Left renal pelvis (tissue), 4 donors: ENCODE results near the gene BCL2. TPM values are rescaled to one million over a fixed set of nuclear protein-coding genes. Genes with fewer than 3 reads are reported as not detected.

ENCODE experiments used
- DNase-seq, 4 donors: peaks; one replicate each; pipeline ENCODE4 v3.0.0-alpha.2; 2013; ENCODE audit warnings: low read depth in 4 of 4, low spot score in 3 of 4
- polyA plus RNA-seq, 4 donors: library from polyadenylated mRNA; unstranded; fragments of 120-200 nt; gene quantifications; one replicate each; pipeline ENCODE4 v1.2.1, GENCODE V29; 2013; ENCODE audit not compliant: insufficient read length in 4 of 4

BCL2 gene
- polyA plus RNA-seq, 4 donors = 21.6 to 27.4 (median 24.5) TPM

DNA sequence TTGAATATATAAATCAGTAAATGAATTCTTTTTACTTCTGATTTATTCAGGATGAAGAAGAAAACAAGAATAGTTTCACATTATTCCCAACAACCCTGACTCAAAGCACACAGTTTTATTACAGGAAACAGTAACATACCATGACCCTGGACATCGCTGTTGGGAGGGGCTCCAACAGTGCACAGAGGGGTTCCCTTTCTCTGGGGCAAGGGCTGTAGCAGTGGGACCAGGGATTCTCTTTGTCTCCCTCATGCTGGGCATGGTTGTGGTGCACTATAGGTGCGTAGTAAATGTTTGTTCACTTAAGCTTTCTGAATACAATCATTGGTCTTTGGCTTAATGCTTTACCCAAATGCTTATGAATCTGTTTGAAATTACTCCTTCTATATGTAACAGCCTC lies 189.4 kb downstream of the BCL2 start:
- no peak for DNase-seq

DNA sequence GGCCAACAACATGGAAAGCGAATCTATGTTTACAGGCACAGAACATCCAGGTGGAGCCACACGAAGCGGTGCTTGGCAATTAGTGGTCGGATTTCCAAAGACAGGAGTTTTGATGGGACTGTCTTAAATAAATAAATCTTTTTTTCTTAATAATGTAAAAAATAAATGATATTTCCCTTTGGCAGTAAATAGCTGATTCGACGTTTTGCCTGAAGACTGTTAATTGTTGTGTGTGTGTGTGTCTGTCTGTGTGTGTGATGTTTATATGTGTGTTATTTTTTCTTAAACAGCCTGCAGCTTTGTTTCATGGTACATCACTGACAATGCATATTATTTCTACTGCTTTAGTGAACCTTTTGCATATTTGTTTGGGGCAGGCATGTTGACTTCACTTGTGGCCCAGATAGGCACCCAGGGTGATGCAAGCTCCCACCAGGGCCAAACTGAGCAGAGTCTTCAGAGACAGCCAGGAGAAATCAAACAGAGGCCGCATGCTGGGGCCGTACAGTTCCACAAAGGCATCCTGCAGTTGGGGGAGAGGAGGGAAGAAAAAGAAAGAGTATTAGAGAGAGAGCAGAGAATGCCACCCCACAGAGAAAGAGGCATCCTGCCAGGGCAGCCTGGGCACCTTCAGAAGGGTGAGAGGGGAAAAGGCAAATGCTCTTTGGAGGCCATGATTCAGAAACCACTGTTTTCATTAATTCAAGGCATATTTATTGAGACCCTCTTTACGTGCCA lies 191.2 kb downstream of the BCL2 start:
- no peak for DNase-seq

DNA sequence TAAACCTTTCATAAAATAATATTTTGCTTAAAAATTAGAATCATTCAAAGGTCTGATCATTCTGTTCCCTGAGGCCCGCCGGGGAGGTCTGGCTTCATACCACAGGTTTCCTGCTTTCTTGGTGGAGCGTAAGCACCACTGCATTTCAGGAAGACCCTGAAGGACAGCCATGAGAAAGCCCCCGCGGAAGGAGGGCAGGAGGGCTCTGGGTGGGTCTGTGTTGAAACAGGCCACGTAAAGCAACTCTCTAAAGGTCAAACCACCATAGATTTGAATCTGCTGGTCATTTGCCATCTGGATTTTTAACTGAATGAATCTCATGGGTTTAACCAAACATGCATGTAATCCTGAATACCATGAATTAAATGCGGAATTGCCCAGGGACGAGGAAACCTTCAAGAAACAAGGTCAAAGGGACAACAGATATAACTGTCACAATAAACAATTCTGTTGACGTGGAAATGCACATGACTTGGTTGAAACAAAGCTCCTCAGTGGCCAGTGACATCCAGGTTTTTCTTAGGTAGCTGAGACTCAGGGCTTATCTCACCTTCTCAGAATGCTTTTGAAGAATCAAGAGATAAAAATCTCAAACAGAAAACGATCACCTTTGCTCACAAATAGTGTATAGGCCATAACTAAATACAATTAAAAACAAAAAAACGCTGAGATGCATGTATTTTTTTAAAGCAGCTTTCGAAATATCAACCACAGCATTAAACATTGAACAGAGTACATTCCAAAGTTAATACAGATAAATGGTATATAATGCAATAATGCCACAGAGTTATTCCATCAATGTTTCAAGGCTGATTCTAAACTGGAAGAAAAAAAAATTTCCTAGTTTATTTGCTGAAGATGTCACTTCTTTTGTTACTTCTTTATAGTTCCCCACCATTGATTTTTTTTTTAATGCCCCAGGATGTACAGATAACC lies 193.2 kb downstream of the BCL2 start:
- no peak for DNase-seq

DNA sequence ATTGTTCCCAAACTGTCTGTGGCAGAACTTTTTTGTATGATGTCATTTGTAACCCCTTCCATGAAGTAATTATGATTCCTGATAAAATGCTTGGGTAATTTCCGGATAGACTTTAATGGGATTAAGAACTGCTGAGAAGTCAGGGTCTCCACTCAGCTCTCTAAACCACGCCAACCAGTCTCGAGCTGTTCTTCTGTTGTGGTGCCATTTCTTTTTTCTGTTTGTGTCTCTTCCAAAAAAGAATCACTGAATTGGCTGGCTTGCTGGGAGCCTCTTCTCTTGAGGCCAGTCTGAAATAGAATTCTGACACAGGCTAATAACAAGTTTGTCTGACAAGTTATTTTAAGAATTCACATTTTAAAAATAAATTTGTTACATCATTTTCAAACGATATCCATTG lies 198.9 kb downstream of the BCL2 start:
- DNase-seq = no peak

DNA sequence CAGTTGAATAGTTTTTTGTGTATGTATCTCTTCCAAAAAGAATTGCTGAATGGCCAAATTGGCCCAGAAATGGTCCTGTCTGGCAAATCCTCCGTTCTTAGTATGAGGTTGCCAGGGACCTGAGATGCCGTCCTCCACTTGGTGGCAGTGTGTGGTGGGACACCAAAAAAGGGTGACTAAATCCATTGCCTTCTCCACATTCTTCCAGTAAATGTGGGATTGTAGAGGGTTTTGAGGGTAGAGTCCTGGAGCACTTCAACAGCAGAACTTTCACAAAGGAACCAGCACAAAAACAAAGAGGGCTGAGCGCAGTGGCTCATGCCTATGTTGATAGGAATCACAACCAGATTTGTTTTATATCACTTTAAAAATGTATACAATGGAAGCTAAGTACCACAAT lies 199.9 kb downstream of the BCL2 start:
- no peak for DNase-seq

DNA sequence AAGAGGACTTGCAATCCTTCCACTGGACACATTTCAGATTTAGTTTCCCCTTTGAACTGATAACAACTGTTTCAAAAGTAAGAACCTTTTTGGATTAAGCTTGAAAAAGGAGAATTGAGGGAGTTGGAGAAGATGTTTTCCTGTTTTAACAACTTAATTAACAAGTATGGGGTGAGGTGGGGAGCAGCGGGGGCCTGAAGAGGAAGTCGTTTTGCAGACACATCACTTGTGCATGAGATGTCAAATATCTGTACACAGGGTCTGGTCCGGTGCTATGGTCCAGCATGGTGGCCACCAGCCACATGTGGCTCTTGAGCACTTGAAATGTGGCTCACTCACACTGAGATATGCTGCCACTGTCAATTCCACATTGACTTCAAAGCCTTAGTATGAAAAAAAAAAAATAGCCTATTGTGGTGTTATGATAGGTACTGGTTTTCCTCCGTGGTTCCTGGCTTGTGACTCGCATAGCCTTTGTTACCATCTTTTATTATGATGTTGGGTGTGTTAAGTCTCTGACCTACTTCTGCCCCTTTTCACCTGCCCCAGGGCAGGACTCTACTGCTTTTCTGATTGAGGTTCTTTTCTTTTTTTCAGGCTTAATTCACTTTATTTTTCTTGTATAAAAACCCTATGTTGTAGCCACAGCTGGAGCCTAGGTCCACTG lies 205.5 kb downstream of the BCL2 start:
- DNase-seq = no peak

DNA sequence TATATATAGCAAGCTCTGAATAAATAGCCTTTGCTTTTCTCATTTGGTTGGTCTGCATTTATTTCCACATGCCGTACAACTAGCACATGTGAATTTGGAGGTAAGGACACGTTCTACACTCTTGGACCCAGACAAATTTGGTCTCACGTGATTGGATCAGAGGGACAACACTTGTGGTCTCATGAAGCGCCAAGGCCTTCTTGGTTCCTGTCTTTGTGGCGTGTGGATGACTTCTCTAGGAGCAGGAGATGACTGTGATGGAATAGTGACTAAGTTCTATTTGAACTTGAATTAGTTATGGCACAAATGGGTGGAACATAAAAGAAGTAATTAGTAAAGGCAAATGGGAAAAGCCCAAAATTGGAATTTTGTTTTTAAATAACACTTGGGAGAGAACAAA lies 206.9 kb downstream of the BCL2 start:
- DNase-seq = no peak

DNA sequence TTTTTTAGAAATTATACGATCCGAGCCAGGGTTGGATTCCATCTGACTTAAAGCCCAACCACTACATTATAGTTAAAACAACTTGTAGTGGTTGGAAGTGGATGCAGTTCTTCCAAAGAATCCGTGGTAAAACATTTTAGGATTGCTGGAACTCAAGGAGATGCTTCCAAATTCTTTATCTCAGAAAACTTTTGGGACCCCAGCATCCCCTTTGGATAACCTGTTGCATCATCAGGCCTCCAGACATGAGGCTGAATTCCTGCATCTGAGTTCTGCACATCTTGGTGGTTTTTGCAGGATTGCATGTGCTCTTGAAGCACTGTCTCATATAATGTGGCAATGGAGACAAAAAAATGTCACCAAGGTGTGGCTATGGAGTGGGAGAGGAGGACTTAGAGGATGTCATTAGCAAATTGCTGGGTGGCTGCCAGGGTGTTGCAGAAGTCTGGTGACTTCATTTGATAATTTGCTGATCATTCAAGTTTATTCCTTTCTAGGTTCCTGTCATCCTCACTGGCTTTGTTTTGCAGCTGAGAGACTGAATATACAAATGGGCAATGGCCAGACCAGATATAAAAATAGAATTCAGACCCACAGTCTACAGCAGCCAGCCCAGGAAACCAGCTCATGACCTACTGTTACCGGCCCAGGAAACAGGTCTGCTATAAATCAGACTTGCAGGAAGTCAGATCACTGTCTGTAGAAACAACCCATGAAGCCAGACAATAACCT lies 207.7 kb downstream of the BCL2 start:
- DNase-seq = no peak

DNA sequence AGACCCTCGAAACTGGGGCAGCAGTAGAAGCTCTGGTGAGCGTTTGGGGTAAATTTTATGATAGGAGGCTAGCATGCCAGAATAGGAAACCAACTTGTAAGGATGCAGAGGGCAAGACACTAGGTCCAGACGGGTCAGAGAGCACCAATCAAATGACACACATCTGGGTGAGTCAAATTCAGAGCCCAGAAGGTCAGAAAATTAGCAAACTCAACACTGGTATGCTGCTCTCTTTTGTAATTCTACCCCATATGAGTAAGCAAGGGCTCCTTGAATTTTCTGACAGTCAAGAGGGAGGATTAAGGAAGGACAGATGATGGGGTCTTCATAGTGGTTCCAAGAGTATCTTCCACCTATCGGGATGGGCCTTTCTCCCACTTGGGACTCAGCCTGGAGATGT lies 209.8 kb downstream of the BCL2 start:
- DNase-seq = no peak

DNA sequence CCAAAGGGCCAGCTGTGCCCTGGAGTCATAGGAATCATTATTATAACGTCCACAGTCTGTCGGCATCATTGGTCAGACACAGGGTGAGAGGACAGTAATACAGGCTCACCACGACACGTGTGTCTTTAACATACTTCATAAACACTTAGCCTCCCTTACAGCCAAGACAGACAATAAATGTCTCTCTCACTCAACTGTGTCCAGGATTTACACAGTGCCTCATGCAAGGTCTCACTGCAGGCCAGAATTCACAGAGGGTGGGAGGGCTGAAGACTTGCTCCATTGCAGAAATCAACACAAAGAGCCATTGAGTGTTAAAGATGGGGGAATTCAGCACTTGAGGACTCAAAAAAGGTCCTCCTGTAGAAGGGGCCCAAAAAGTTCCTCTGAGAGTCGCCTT lies 210.5 kb downstream of the BCL2 start:
- peak in 1 of 4 donors; percentile 42 for DNase-seq

DNA sequence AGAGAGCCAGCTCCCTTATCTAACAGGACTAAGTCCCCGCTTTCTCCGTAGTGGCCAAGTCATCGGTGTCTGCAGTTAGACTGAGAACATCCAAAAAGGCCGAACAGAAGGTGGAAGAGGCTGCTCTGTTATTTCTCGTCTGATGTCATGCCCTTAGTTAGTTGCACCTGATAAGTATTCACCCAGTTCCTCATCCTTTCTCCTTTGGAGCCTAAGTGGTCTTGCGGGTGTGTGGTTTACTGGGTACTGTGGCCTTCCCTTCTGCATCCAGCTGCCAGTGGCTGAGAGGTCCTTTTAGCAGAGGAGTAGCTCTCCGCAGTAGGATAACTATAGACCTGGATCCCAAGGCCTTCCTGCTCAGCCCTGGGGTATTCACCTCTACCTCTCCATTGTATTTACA lies 211.6 kb downstream of the BCL2 start:
- no peak for DNase-seq

DNA sequence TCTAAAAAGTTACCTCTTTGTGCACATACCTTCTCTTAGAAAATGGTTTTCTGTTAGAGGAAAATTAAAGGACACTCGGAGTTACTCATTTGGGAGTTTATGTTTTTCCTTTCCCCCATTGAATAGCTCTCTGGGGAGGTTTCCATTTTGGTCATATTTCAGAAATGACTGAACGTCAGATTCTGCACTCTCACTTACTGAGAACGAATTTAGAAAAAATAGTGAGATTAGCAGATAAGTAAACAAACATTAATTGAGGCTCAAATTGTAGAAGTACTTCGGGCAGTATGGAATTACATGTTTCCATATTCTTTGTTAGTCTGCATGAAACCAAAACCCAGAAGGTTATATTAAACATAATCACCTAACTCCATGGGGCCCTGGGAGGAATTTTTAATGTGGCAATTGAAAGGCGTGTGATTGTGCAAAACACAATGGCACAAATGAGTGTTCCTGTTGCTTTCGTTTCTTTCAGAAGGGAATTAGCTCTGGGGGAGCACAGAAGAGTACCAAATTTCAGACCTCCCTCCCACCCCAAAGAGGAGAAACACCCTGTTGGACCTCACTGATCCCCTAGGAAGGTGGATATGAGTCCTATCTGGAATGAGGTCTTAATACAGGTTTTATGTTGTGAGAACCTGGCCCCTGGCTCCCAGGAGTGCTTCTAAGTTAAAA lies 212.3 kb downstream of the BCL2 start:
- no peak for DNase-seq

DNA sequence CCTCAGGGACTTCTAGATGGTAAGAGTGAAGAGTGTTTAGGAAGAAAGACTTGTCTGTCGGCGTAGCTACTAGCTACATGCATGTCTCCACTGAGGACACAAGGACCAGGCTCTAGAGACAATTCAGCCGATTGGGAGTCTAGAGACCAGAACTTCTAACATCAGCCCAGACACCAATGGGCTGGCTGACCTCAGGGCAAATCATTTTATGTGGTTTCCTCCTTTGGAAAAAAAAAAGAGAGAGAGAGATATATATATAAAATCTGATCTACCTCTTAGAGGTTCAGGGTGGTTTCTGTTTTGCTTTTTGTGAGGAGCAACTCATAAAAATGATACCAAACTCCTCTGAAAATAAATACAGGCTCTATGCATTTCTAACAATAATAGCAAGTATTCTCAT lies 212.8 kb downstream of the BCL2 start:
- DNase-seq = no peak

DNA sequence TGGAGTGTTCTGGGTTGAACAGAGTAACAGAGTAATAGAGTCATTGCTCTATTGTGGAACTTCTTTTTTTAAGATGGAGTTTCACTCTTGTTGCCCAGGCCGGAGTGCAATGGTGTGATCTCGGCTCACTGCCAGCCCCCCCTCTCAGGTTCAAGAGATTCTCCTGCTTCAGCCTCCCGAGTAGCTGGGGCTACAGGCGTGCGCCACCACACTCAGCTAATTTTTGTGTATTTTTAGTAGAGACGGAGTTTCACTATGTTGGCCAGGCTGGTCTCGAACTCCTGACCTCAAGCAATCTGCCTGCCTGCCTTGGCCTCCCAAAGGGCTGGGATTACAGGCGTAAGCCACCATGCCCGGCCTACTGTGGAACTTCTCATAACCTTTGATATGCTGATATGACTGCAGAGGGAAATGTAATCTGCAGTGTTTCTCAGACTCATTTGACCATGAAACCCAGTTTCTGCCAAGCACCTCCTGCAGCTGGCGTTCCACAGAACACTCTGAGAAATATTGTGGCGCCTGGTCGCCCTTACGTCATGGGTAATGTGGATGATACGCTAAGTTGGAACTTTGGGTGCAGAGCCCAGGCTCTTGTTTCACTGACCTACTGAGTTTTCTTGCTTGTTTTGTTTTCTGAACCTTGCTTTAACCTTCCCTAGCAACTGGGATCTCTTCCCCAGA lies 213.8 kb downstream of the BCL2 start:
- DNase-seq = no peak

DNA sequence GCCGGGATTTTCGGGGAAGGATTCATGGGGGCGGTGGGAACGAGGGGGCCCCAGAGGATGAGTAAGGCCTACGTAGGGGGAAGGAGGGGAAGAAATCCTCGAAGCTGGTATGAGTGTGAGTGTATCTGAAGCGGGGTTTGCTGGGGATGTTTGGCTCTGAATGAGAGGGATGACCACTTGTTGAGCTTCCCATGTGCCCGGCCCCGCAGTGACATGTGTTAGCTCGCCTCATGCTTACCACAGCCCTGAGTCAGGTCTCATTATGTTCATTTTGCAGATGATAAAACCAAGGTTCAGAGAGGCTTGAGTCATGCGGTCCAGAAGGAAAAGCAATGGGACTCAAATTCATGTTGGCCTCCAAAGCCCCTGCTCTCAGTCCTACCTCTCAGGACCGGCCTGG lies 214.7 kb downstream of the BCL2 start:
- DNase-seq = no peak

DNA sequence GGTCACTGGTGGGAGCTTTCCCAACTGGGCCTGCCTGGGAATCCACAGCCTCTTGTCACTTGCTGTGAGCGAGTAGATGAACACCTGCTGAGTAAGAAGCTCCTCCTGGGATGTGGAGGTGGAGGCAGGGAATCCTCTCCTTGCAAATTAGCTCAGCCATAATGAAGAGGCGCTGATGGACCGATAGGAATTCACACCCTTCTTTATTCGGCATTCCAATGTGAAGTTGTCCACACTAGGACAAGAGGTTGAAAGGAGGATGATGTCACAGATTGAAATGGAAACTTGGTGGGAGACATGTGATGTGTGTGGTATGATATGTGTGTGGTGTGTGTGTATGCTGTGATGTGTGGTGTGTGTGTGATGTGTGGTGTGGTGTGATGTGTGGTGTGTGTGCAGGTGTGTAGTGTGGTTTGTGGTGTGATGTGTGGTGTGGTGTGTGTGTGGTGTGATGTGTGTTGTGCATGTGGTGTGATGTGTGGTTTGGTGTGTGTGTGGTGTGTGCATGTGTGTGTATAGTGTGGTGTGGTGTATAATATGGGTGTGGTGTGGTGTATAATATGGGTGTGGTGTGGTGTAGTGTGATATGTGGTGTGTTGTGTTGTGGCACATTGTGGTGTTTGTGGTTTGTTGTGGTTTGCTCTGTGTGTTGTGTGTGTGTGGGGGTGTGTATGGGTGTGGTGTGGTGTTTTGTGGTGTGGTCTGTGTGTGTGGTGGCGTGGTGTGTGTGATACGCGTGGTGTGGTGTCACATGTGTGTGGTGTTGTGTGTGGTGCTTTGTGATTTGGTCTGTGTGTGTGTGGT lies 216.4 kb downstream of the BCL2 start:
- no peak for DNase-seq

DNA sequence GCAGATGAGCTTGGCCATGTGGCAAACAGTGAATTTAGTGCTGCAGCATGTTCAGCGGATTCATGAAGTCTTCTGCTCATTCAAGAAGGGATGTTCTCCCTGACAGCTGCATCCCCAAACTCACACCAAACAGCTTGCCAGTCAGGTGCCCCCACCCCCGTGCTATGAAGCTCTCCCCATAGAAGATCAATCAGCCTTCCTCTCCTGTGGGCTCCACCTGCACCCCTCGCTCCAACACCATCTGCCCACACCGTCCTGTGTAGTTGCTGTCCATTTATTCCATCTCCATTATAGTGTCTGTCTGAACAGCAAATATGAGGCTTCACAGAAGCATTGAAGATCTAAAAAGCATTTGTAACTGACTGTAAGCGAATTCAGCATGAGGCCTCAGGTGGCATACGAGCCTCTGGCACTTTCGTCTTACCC lies 218.9 kb downstream of the BCL2 start:
- no peak for DNase-seq

DNA sequence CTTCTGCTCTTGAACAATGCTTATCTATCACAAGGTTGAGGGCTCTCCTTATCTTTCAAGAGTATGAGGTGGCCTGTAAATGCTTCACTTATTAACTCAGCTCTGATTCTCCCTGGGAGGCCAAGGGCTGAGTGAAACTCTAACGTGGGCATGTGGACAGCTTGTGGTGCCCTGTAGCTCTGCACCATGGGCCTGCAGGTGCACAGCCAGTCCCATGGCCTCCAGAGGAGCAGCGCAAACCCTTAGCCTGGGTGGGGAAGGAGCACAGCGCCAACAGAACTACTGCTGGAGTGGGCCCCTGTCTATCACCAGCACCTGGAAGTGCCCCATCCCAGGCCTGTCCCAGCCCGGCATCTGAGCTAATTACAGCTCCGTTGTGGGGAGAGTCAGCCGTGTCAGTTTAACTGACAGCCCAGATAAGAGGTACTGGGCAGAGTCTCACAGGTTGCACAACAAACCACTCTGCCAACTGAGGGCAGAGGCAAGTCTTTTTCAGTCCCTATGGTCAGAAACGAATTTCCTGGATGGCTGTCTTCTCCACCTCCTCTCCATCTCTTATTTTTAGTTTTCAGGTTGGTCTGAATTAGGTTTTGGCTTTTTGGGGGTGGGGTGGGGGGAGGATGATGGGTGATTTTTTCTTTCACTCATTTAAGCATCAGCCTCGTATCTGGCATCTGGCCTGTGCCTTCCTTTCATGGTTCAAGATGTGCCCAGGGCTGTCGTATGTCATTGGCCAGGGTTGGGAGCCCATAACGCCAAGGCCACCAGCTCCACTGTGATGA lies 219.5 kb downstream of the BCL2 start:
- DNase-seq = no peak
